Psoas muscle (tissue), 8 donors: Measurements from ENCODE around the gene GFRA1. TPM values are rescaled to one million over a fixed set of nuclear protein-coding genes. Genes with fewer than 3 reads are reported as not detected.

Source experiments
- ATAC-seq, 4 donors: fragments of 200-7000 bp; cut with Tn5 transposase; one replicate each; pipeline ENCODE4 v1.9.1; 2020; ENCODE audit warnings: moderate library complexity in 3 of 4, mild to moderate bottlenecking in 2 of 4
- DNase-seq, 2 donors: peaks; one replicate each; pipeline ENCODE4 v3.0.0-alpha.2; 2020
- H3K27ac ChIP-seq: fragments of 200-600 bp; one replicate; pipeline ENCODE4 v1.8.0; 2022
- H3K27me3 ChIP-seq, 3 donors: fragments of 200-600 bp in 1 of 3; one replicate each; pipeline versions ENCODE4 v1.6.1 to v1.8.0; 2013 to 2022; ENCODE audit warnings: low read length in 2 of 3, mild to moderate bottlenecking in 2 of 3, moderate library complexity in 1 of 3; ENCODE audit not compliant: insufficient read depth in 3 of 3
- H3K36me3 ChIP-seq, 2 donors: fragments of 200-600 bp in 1 of 2; one replicate each; pipeline versions ENCODE4 v1.6.1 to v1.8.0; 2013 to 2022; ENCODE audit warnings: low read depth in 1 of 2, mild to moderate bottlenecking in 1 of 2, moderate library complexity in 1 of 2; ENCODE audit not compliant: insufficient read depth in 1 of 2
- H3K4me1 ChIP-seq: fragments of 200-600 bp; one replicate; pipeline ENCODE4 v1.8.0; 2022
- H3K4me3 ChIP-seq: fragments of 200-600 bp; one replicate; pipeline ENCODE4 v1.8.0; 2022; ENCODE audit warnings: mild to moderate bottlenecking
- H3K9me3 ChIP-seq: fragments of 200-600 bp; one replicate; pipeline ENCODE4 v1.8.0; 2022
- CTCF ChIP-seq: fragments of 200-600 bp; IDR thresholded peaks from one replicate; pipeline ENCODE4 v1.8.0; 2022; ENCODE audit warnings: antibody characterized with exemption
- WGBS, 3 donors: extraction: QIAGEN DNeasy Blood & Tissue Kit; methylation state at CpG; one replicate each; pipeline versions ENCODE4 v1.1.6 to v1.1.7; 2013; 5-methylcytosine and 5-hydroxymethylcytosine counted together
- intact Hi-C, 2 donors: fragments of 100-400 bp; cut with DNase I; formaldehyde crosslinking; loops; one replicate each; pipeline versions ENCODE4 v1.11.0 to v1.14.2; 2022
- polyA plus RNA-seq, 3 donors: library from polyadenylated mRNA; stranded (reverse); fragments of 200-250 nt; gene quantifications; one replicate each; pipeline ENCODE4 v1.2.3, GENCODE V29; 2013
- total RNA-seq, 4 donors: library from RNA; stranded (reverse); fragmentation: NEBNext Ultra II Directional in 2 of 4; extraction: Animal tissue kit (Norgen Biotek cat#: 25700) in 2 of 4; gene quantifications; one replicate each; pipeline versions ENCODE4 v1.2.1 to v1.2.4, GENCODE V29; 2021 to 2023
- donor health status: healthy with polysubstance abuse.
- donor health status: DM: no; HTN: no; CAD: no; lungs with moderate emphysema.
- donor health status: Bipolar disorder and iron deficiency.
- donor health status: healthy.
- donor health status: DM: yes; HTN: yes; CAD: no.
- donor health status: DM: no; HTN: no; CAD: no.
- donor health status: DM: no; HTN: no; CAD: no.
- donor health status: DM: yes; HTN: yes; CAD: no.

The GFRA1 gene
- total and polyA plus RNA-seq, 7 donors: 4.6 to 12.1 (median 7.1) TPM

- no peaks in the 10 kb centered on the region for H3K27me3 ChIP-seq
- WGBS, 3 donors: 86 to 88% (median 87%) methylated on average over 7 of the region's 7 CpGs
- no peaks in the 10 kb centered on the region for H3K36me3 ChIP-seq
- H3K27ac ChIP-seq: no peak overlapping the region
- no peaks in the 10 kb centered on the region for H3K9me3 ChIP-seq
- H3K4me3 ChIP-seq: no peak overlapping the region
- no peak for DNase-seq
- intact Hi-C loops: no loop called here
- H3K4me1 ChIP-seq: no peaks in the 10 kb centered on the region
- no peak for TF ChIP-seq CTCF
- ATAC-seq: no peak
These were observed 71.2 kb downstream of the GFRA1 start for GRCh38 chr10:116201670-116202430.

- intact Hi-C loops: no loop called here
- TF ChIP-seq CTCF: no peak
These were observed 72.0 kb downstream of the GFRA1 start for GRCh38 chr10:116201011-116201410.

GRCh38 chr10:116198676-116199035, 74.3 kb downstream of the GFRA1 start:
- Histone ChIP-seq H3K27me3 (no peaks in the 10 kb centered on the region), H3K9me3 (peaks cover 4% of the 10 kb centered on the region), H3K36me3 (no peaks in the 10 kb centered on the region), H3K4me3 (no peak overlapping the region), H3K4me1 (no peaks in the 10 kb centered on the region), H3K27ac (no peak overlapping the region)
- DNase-seq: no peak
- TF ChIP-seq CTCF: no peak
- WGBS, 3 donors: 30 to 43% (median 32%) methylated on average over 4 of the region's 4 CpGs
- ATAC-seq: no peak
- intact Hi-C loops: no loop called here

More at GRCh38 chr10:116201011-116201410, 72.0 kb downstream of the GFRA1 start:
- ATAC-seq (no peak), DNase-seq (no peak)
- H3K9me3 ChIP-seq: peaks cover 2% of the 10 kb centered on the region
- H3K4me1 ChIP-seq: no peaks in the 10 kb centered on the region
- H3K36me3 ChIP-seq: no peaks in the 10 kb centered on the region
- H3K4me3 ChIP-seq: no peak overlapping the region
- no peak overlapping the region for H3K27ac ChIP-seq
- no peaks in the 10 kb centered on the region for H3K27me3 ChIP-seq

- no peak for ATAC-seq
- 69 to 75% (median 71%) methylated on average over 12 of the region's 12 CpGs for WGBS, 3 donors
These were observed 74.9 kb downstream of the GFRA1 start for GRCh38 chr10:116197946-116198675.

More at GRCh38 chr10:116197946-116198675, 74.9 kb downstream of the GFRA1 start:
- no peak for TF ChIP-seq CTCF
- peaks cover 4% of the 10 kb centered on the region for H3K9me3 ChIP-seq
- DNase-seq: no peak
- intact Hi-C loops: no loop called here
- no peak overlapping the region for H3K27ac ChIP-seq
- H3K4me1 ChIP-seq: no peaks in the 10 kb centered on the region
- no peaks in the 10 kb centered on the region for H3K36me3 ChIP-seq
- no peaks in the 10 kb centered on the region for H3K27me3 ChIP-seq
- H3K4me3 ChIP-seq: no peak overlapping the region
